NCI-H460 (cell line): ENCODE data around the gene RNF14. TPM values are rescaled to one million over a fixed set of nuclear protein-coding genes. Genes with fewer than 3 reads are reported as not detected.
"Not testable (repeated sequence)": the region's sequence is repeated elsewhere in the genome, so short reads cannot be mapped to it uniquely, and the experiment has no call there.

Experiments
- DNase-seq: peaks from one replicate; pipeline ENCODE4 v3.0.0-alpha.2; 2016; ENCODE audit warnings: low read depth; ENCODE audit errors: extremely low read depth
- polyA plus RNA-seq: library from polyadenylated mRNA; depleted of rRNA; stranded (reverse); fragments of >200 nt; gene quantifications from 2 replicates; pipeline ENCODE4 v1.2.3, GENCODE V29; 2014; cell fraction: nucleus; rRNA removed
- total RNA-seq: library from RNA; depleted of rRNA; stranded (reverse); fragments of >200 nt; shearing (Covaris generic); gene quantifications from 2 replicates; pipeline ENCODE4 v1.2.3, GENCODE V29; 2014; rRNA removed

Gene RNF14, protein sequence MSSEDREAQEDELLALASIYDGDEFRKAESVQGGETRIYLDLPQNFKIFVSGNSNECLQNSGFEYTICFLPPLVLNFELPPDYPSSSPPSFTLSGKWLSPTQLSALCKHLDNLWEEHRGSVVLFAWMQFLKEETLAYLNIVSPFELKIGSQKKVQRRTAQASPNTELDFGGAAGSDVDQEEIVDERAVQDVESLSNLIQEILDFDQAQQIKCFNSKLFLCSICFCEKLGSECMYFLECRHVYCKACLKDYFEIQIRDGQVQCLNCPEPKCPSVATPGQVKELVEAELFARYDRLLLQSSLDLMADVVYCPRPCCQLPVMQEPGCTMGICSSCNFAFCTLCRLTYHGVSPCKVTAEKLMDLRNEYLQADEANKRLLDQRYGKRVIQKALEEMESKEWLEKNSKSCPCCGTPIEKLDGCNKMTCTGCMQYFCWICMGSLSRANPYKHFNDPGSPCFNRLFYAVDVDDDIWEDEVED
- total RNA-seq, result 68.6 and 70.7 TPM in 2 replicates
- polyA plus RNA-seq, result 26.2 and 30.9 TPM in 2 replicates

DNA sequence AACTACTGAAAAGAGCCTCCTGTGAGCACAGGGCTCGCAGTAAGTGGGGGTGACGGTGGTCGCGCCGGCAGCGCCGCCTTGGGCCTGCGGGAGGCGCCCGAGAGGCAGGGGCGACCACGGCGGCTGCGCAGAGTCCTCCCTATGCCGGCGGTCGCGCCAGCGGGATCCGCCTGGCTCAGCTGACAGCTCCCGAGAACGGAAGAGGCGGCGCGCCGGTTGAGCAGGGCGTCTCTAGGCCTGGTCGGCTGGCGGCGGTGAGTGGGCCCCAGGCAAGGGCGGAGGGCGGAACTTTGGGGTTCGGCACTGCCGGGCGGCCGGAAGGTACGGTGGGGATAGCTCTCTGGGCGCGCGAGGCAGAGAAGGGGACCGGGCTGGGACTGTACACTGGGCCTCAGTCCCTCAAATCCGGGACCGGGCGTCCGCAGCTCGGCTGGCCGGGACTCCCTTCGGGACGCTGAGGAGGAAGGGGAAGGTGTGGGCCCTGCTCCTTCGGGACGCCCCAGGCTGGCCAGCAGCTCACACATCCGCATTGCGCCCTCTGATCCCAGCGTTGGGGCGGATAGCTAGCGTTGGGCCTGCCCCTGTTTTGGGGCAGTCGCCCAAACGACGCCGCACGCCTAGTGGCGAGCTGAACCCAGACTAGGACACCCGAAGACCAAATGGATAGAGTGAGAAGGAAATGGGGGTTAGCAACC lies at the start of gene RNF14:
Gene RNF14 (plus strand): TSS at position 192 of the 695 bp plus-strand sequence. CDS start 4,484 bp downstream, outside the sequence.
- DNase-seq, result peak; percentile 91

DNA sequence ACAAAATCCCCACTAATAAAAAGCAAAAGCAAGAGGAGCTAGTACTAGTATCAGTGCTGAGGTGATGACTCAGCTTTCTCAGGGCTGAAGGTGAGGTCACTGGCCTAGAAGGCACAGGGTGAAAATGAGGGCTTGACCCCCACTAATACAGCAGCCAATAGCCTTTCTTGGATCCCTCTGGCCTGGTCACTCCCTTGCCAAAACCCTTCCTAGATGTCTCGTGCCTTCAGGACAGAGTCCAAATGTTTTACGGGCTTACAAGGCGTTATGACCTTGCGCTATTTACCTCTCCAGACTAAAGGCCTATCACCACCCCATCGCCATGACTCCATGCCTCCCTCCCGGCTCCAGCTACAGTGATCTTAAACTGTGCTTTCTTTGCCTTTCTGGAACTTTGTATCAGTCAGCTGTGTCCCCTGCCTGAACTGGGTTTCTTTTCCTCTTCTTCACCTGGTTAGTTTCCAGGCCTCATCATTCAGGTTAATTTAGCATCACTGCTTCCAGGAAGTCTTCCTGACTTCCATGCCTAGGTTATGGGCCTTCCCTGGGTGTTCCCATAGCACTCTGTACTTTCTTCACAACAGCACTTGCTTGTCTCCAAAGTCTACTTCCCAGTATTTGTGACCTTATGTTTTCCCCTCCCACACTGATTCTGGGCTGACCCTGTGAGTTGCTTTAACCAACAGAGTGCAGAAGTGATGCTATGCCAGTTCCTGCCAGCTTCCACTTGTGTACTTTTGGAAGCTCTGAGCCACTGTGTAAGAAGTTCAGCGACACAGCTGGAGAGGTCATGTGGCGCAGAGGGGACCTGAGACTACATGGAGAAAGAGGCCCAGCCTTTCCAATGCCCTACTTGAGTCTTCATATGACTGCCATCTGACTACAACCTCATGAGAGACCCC lies 49.4 kb upstream of the RNF14 start:
- no peak for DNase-seq

DNA sequence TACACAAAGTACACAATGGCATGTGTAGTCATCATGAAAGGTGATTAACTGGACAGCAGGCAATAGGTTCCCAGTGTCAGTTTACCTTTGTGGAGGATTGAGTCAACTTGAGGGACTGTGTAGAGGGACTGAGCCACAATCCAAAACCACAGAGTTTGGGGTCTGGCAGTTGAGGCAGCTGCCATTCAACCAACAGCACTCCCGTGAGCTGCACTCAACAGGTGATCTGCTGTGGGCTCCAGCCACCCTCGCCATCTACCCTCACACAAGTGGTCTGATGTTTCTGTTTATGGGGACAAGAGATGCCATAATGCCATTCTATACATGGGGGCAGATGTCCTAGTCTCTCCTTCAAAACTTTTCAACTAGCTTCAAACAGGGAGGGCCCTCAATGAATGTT lies 48.1 kb upstream of the RNF14 start:
- DNase-seq, result no peak

DNA sequence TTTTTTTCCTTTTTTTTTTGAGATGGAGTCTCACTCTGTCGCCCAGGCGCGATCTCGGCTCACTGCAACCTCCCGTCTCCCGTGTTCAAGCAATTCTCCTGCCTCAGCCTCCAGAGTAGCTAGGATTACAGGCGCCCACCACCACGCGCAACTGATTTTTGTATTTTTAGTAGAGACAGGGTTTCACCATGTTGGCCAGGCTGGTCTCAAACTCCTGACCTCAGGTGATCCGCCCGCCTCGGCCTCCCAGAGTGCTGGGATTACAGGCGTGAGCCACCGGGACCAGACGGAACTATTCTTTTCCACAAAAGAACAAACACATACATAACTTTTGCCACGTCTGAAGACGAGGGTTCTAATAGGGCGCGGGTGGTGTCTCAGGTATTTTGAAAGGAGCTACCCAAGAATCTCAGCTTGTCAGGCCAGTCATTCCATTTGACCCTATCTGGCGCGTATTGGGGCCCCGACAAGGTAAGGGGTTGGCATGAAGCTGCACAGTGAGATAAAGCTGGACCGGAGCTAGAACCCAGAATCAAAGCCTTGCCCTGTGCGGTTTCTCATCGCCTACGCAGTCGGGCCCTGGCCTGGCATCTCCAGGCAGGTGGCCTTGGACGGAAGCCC lies 46.0 kb upstream of the RNF14 start:
- DNase-seq, result not testable (repeated sequence)

DNA sequence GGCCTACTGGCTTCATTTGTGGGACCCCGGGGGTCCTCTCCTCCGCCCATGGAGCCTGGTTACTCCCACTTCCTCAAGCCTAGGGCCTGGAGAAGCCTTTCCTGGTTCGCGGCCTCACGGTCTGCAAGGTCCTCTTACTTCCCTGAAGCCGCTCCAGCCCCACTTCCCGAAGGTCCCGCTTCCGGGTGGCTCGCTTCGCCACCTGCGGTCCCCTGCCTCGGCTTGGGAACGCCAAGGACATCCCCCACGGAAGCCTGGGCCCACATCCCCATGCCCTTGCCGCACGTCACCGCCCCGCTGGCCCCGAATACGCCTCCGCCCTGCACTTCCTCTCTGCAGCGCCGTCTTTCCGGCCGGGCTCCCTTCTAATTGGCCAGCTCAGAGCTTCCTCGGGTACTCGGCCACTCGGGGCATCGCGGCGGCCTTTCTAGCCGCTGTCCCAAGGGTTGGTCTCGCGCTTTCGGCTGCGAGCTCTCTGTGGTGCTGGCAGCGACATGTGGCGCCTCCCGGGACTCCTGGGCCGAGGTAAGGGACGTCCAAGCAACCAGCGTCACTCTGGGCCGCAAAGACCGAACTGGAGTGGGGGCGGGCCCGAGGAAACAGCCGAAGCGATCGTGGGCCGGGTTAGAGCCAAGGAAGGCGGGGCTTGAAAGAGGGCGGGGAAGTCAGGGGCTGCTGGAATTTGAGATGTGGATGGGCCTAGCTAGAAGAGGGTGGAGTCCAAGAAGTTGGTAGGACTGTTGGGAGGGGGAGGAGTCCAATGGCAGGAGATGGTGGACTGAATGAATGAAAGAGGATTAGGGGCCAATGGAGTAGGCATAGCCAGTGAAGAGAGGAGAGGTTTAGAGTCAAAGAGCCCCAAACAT lies 45.2 kb upstream of the RNF14 start, which contains the start of gene DELE1:
Gene DELE1 (plus strand): TSS at position 424 of the 866 bp plus-strand sequence. CDS start 71 bp downstream, at position 495.
- DNase-seq, result peak; percentile 91

DNA sequence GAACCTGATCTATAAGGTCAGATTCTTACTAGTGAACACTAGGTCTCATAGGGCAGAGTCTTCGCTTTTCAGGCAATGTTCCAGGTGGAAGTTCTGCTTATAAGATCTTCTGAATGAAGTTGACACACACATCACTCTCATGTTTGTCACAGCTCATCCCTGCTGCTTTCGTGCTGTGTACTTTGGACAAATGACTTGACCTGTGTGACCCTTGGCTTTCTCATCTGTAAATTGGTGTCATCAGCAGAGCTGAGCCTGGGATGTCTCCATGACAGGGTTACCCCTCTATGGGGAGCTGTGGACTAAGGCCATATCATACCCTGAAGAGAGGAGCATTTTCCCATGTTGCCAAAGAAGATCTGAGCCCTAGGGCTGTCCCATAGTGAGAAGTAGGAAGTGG lies 42.5 kb upstream of the RNF14 start:
- no peak for DNase-seq

DNA sequence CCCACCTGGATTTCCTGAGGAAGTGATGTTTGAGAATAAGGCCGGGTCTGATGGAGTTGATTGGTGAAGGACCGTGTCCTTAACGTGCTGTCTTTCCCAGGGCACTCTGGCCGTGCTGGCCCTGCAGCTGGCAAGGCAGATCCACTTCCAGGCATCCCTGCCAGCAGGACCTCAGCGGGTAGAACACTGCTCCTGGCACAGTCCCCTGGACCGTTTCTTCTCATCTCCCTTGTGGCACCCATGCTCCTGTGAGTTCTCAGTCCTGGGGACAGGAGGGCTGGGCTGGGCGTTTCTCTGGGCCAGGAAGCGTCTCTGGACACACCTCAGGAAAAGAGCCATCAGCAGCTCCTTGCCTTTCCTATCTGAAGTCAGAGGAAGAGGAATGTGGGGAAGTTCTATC lies 40.9 kb upstream of the RNF14 start:
- DNase-seq, result no peak

DNA sequence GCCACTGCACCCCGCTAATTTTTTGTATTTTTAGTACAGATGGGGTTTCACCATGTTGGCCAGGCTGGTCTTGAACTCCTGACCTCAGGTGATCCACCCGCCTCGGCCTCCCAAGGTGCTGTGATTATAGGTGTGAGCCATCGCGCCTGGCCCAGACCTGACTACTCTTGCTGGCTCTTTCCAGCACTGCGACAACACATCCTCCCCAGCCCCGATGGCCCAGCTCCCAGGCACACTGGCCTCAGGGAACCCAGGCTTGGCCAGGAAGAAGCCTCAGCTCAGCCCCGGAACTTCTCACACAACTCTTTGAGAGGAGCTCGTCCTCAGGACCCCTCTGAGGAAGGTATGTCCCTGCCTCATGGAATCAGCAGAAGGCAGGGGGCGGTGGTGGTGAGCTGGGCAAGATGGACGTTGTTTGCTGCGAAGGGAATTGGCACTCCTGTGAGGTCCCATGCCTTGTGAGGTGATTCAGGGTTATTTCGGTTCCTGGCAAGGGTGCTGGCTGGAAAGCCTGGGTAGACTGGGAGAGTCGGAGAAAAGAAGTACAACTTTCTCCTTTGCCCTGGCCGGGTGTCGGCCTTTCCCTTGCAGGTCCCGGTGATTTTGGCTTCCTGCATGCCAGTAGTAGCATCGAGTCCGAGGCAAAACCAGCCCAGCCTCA lies 39.4 kb upstream of the RNF14 start:
- DNase-seq, result no peak

DNA sequence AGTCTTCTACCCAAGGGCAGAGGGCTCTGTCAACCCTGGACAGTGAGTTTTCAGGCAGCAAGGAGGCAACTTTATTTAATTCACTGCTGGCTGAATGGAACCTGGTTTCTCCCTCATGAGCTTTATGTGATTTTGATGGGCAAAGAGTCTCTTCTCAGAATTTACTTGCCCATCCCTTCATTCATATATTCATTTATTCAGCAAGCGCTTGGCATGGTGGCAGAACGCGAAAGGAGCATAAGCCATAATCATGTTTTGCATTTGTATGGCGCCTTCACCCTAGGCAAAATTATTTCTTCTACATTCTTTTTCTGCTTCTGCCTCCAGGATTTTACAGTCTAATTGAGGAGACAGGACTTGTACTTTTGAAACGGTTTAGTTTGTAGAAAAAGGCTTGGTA lies 37.2 kb upstream of the RNF14 start:
- no peak for DNase-seq

DNA sequence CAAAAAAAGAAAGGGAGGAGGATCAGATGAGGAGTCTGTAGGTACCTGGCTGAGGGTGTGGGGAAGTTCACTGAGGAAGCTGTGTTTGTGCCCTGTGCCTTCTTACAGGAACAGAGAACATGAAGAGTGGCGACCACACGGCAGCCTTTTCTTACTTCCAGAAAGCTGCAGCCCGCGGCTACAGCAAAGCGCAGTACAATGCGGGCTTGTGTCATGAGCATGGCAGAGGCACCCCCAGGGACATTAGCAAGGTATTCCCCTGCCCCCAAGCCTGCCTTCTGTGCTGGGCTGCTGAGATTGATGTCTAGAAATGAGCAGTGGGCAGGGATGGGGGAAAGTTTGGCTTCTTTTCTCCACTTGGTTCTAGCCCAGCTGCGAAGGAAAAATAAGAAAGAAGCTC lies 35.8 kb upstream of the RNF14 start:
- DNase-seq, result no peak

DNA sequence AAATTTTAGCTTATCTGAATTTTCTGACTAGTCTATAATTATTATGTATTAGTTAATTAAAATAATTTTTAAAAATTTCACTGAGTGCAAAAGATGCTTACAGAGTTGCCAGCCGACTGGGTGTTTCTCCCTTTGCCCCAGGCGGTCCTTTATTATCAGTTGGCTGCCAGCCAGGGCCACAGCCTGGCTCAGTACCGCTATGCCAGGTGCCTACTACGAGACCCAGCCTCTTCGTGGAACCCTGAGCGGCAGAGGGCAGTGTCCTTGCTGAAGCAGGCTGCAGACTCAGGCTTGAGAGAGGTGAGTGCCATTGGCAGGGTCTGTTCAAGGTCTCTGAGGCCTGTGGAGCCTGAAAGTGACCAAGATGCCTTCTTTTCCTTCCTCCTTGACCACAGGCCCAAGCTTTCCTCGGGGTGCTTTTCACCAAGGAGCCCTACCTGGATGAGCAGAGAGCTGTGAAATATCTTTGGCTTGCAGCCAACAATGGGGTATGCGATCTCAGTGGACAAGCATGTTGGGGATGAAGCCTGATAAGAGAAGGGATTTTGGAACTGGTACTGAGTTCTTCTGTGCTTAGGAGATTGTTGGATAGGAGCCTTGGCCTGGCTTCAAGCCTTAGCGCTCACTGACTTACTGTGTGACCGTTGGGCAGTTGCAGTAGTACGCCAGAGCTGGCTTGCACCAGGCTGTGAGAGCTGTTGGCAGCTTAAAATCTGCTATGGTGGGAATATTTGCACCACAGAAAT lies 34.6 kb upstream of the RNF14 start:
- no peak for DNase-seq

DNA sequence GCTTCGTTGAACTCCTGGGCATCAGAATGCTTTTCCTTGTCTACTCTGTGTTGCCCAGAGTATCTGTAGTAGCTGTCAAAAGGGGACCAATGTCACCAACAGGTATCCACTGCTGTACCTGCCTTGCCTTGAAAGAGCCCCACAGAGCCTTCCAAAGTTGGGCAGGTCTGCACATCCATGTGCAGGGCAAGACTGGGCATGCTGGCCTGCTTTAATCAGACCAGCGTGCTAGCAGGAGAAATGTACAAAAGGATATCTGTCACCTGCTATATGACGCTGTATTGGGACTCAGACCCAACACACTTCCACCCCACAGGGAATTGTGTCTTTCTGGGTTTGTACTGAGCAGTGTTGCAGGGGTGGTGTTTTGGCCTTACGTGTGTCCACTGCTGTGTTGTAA lies 33.4 kb upstream of the RNF14 start:
- no peak for DNase-seq

DNA sequence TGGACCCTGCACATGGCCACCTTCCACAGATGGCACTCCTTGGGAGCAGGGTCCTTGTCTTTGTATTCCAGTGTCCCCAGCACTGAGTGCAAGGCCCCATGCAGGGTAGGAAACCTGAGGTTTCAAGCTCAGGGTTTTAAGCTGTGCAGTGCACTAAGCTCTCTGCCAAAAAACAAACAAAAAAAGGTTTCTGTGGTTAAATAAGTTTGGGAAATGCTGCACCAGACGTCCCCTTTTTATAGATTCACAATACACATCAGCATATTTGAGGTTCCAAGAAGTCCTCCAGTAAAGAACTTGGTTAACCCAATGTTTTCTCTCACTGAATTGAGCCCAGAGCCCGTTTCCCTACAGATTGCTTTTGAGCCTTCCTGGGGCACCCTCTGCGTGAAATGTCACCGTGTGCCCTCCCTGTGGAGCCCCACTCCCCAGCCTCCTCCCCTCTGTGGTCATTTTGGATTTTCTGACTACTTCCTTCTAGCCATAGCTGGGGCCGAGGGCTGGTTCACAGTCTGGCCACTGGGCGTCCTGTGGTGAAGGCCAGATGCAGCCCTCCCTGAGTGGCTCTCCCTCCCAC lies 28.1 kb upstream of the RNF14 start:
- DNase-seq, result no peak

DNA sequence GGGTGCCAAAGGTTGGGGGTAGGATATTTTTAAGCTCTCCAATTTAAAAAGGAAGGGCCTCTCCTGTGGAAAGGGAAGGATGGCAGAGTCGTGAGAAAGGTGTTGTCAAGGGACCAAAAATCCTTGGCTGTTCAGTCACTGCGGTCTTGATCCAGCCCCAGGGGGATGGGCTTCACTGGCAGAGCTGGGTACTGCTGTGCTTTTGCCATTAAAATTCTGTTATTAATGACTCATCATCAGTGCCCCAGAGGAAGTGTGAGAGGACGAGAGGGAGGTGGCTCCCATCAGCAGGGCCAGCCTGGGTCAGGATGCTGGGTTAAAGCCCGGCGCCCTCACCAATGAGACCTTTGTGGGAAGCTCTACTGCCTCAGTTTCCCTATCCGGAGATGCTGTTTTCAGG lies 27.6 kb upstream of the RNF14 start:
- no peak for DNase-seq

DNA sequence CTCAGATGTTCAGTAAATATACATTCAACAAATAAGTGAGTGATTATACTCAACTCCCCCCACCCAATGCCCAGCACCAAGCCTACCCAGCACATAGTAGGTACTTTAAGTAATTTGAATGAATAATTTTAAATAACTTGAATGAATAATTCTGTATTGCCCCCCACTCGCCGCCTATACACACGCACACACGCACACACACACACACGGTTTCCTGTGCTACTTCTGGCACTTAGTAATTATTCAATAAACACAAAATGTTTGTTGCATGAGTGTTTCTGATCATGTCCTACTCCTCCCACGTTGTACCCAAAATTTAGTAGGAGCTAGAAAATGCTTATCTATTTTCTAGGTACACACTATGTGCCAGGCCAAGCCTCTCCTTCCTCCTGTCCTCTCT lies 27.1 kb upstream of the RNF14 start:
- DNase-seq, result no peak

DNA sequence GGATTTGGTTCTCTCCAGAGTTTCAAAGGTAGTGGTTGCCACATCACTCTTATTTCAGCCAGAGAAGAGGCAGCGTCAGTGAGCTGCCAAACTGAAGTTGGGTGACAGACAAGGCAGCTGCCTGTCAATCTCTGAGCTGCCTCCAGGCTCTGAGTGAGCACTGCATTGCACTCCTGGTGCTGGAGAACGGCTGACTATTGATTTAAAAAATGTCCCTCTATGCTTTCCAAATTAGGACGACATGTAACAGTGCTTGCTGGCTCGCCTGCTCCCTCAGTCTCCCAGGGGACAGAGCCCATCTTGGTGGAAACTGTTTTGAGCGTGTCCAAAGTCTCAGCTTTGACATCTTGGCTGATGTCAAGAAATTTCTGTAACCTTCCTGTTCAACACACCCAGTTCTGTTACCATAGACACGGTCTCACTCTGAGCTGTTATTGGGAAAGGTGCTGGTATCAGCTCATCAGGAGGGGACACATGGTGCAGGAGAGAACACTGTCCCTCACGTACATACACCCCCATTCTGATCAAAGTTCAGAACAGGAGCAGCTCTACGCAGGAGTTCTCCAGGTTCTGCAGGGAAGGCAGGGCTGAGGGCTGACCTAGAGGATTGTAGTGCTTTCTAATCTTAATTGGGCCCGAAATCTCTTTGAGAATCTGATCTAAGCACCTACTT lies 26.6 kb upstream of the RNF14 start:
- DNase-seq, result no peak

DNA sequence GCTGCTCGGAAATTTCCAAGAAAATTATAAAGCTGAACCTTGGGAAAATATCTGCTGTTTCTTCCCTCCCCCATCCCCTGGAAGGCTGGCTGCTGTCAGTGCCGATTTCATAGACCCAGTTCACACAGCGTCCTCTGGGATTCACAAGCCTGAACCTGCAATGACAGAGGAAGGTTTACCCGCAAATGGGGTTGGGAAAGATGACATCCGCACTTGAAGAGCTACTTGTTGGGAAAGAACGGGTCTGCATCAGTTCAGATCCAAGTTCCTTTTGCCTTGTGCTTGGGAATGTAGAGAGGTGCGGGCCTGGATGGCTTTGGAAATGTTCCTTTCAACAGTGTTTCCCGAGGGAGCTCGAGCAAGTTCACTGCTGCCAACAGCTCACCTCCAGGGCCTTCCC lies 24.8 kb upstream of the RNF14 start:
- no peak for DNase-seq
